ENCODE data around the gene MAP7.
"Not testable (repeated sequence)": the region's sequence is repeated elsewhere in the genome, so short reads cannot be mapped to it uniquely, and the experiment has no call there.

Gene MAP7

DNA sequence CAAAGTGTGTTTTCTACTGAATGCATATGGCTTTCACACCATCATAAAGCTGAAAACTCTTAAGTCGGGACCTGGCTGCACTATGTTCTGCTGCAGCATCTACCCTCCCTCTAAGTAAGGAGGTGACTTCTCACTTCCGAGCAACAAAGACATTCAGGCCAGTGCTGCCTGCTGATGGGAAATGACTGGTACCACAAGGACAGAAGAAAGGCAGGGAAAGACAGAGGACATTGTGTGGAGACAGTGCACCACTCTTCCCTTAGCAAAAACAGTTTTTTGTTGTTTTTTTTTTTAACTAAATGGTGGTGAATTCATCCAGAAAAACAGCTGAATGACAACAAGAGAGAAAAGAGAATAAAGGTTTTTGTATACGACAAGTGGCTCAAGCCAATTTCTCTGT, 81.5 kb downstream of the MAP7 start:
- DNase-seq (ENCODE audit: low read depth): no peak

DNA sequence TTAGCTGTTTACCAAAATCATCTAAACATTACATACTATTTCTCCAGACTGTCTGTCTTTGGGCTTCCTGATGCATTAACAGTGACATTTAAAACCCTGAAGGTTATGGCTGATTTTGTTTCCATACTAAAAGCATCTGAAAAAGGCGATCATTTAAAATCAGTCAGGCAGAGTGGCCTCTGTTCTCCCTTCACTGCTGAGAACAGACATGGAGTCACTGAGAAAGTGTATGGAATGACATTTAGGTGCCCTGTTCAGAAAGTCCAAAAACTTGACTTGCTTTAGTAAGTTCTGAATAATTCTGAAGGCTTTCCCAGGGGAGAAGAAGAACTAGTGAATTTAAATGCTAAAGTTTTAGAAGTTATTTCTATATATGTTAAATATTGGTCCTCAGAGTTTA, 83.0 kb downstream of the MAP7 start:
- no peak for DNase-seq (ENCODE audit: low read depth)

DNA sequence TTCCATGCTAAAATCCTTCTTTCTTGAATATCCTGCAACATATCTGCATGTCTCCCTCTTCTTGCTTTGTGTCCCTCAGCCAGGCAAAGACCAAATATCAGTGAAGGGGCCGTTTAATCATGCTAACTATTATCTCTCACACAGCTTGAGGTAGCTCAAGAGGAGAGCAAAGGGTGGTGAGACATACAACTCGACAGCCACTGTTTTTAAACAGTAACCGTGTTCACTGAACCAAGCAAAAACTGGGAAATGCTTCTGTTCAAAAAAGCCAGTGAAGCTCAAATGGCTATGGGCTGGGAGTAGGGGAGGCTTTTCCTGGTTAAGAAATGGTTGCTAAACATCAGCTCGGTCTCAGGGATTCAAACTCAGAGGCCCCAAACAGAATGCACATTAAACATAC, 83.4 kb downstream of the MAP7 start:
- no peak for DNase-seq (ENCODE audit: low read depth)

DNA sequence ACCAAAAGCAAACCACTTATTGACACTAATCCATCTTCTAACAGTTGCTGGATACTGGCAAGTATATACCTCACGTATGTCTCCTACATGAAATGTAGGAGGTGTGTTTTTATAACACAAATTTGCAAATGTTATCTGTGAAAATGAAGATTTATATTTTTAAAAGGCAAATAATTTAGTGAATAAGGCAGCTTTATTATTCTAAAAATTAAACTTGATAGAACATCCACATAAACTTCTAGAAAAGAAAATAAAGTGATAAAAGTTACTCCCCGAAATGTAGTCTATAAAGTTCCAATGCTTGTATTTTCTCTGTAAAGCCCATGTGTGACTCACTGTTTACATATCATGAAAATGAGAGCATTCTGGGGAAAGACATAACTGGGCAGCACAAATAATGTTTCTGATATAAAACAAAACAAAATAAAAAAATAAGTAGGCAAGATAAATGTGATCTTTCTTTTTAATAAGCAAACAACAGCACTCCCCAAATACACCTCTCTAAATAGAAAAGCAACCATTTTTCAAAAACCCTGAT, 84.4 kb downstream of the MAP7 start:
- DNase-seq (ENCODE audit: low read depth): no peak

DNA sequence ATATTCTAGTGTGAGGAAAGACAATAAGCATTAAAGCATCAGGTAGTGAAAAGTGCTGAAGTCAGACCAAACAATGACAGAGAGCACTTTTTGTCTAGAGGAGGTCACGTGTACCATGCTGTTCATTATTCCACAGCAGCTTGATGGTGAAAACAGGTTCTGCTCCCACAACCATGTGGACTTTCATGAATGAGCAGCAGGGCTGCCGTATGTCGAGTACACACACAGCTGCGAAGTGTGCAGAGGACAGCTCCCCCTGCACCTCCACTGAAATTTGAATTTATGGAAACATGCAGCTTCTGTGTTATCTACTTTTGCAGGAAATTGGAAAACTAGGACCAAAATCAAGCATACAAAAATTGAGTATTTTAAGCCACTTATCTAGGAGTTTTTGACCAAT, 85.3 kb downstream of the MAP7 start:
- no peak for DNase-seq (ENCODE audit: low read depth)

DNA sequence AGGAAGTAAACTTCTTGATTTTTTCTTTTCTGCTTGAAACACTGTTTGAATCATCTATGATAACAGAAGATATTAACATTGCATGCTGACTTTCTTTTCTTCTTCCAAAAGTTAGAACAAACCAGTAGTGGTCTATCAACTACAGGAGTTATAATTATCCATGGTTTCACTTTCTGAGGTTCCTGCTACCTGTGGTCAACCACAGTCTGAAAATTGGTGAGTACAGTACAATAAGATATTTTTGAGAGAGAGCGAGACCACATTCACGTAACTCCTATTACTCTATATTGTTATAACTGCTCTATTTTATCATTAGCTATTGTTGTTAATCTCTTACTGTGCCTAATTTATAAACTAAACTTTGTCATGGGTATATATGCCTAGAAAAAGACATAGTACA, 86.1 kb downstream of the MAP7 start:
- no peak for DNase-seq (ENCODE audit: low read depth)

DNA sequence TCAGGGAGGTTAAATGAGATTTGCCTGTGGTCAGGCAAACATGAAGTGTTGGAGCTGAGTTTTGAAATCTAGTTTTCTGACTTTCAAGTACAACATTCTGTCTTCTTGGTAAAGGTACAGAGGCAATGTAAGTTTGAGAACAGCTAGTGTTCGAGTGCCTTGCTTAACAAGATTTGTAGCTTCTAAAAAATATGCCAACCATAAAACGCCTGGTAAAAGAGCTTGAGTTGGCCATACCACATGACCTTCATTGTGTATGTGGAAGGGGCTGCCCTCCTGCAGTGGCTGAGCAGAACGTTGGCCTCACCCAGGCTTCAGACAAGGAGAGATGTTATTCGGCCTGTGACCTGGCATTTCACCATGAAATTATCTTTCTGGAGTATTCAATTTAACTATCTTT, 86.5 kb downstream of the MAP7 start:
- DNase-seq (ENCODE audit: low read depth): no peak

DNA sequence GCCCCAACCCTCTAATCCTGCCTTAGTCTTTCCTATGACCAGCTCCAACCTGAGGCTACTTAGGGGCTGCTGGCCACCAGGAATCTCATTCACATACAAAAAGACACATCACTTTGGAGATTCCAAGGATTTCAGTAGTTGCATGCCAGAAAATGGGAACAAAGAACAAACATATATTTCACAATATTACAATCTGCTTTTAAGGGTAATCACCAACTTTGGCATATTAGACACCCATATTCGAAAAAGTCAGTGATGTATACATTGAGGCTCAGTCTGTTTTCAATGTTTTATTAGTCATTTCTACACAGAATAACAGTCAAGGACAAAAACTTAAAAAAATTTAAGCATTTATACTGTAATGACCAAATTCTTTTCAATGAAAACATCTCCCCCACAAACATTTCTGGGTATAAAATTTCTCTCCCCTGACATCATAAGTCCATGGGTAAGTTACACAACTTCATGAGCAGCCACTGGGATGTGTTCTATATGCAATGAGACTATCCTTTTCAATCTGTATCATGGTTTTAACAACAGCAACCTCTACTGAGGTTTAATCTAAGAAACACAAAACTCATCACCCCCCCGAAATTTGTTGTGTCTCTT, 103.5 kb downstream of the MAP7 start:
- no peak for DNase-seq (ENCODE audit: low read depth)

DNA sequence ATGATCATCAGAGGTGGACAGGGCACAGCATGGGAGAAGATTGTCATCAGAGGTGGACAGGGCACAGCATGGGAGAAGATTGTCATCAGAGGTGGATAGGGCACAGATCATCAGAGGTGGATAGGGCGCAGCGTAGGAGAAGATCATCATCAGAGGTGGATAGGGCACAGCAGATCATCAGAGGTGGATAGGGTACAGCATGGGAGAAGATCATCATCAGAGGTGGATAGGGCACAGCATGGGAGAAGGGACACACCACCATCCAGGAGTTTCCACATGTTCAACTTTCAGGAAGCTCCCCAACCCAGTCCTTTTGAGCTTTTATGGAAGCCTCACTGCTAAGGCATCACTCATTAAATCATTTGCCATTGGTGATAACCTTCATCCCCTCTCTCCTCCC, 104.1 kb downstream of the MAP7 start:
- no peak for DNase-seq (ENCODE audit: low read depth)

DNA sequence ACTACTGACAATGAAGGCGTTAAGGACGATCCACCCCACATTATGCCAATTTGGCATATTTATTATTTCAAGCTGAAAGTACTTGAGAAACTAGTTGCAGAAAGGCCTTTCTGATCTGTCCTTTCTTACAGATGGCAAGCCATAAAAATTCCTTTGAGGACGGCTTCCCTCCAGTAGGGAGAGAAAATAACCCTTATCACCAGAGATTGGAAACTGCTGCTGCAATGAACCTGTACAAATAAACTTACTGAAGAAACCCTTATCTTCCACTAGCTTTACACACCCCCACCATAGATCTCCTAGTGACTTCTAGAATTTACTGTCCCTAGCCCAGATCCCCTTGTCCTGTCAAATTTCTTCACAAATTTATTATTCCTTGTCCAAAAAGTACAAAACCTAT, 105.2 kb downstream of the MAP7 start:
- DNase-seq (ENCODE audit: low read depth): no peak

DNA sequence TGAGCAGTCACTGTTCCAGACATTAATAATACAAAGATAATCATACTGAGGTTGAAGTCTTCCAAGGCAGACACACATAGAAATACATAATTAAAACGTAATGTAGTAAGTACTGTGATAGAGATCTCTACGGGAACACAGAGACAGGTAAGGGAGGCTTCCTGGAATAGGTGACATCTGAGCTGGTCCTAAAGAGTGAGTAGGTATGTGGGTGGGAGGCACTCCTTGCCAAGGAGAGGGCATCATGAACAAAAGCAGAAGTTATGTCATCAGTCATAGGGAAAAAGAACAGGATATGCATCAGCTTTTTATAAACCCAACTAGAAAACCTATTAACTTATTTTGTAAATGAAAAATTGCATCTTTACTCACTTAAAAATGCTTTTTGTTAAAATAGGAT, 110.0 kb downstream of the MAP7 start:
- DNase-seq (ENCODE audit: low read depth): no peak

DNA sequence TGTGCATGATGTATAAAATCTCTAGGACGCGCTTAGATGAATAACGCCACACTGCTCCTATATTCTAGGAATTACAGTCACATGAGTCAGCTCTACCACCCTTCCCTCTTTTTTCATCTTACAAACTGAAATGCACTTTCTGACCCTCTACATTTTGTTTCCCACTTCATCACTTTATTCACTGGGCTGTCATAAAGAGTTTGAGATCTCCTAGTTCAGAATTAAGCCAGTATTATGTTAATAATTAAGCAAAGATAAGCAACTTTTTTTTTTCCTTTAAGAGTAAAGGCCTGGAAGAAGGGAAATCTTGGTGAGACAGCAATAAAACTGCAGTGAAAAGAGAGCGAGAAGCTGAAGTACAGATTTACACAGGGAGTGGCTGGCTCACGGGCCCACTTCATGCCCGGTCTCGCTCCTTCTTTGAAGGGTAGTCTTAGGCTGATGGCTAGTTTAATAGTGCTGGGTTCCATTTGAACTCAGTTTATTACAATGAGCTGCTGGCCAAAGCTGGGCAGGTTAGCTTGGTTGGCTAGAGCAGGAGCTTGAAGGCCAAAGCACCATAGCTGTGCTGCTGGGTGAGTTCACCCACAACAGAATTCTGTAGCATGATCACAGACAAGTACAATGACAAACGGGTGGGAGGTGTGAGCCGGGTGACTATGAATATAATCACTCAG, 110.6 kb downstream of the MAP7 start:
- no peak for DNase-seq (ENCODE audit: low read depth)

DNA sequence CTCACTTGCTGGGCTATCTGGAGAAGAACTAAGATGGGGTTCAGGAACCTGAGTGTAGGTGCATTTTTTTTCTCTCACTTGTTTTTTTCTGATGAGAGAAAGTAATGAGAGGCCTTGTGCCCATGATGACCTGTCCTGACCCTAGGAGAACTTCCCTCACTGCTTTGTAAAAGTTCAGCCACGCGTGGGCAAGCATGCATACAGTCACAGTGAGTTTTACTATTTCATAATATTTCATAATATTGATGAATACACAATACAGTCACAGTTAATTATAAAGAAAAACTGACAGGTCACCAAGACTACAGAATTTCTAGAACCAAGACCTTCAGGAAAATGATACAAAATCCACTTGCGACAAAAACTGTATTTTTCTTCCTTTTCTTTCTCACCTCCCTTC, 111.8 kb downstream of the MAP7 start:
- DNase-seq (ENCODE audit: low read depth): no peak

DNA sequence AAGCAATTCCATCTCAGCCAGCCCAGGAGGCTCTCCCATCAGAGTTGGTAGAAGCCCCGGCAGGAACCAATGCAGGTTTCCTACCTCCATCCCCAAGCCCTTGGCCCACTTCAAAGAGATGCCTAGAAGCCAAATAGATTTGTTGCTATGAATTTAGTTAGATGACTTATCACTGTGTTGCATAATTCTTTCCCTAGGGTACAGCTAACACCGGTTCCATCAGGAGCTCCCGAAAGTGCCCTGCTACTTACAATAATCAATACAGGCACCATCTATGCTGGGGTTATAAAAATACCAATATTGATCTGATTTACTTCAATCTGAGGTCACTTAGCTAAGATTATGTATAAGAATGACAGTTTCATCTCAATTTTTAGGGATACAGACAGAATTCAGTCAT, 113.0 kb downstream of the MAP7 start:
- DNase-seq (ENCODE audit: low read depth): no peak

DNA sequence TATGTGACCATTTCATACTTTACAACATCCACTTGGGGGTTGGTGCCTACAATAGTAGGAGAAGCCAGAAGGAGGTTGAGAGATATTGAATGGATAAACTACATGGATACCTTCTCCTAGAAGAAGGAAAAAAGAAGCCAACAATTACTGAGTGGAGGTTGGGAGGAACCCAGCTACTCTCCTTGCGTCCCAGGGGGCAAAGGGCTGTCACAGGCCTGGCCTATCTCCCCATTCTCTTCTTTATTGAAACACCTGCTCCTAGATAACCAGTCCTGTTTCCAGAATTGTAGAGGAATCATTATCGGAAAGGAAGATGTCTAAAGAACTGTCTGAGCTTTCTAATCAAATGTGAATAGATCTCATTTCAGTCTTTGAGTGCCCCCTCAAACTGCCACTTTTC, 115.1 kb downstream of the MAP7 start:
- no peak for DNase-seq (ENCODE audit: low read depth)

DNA sequence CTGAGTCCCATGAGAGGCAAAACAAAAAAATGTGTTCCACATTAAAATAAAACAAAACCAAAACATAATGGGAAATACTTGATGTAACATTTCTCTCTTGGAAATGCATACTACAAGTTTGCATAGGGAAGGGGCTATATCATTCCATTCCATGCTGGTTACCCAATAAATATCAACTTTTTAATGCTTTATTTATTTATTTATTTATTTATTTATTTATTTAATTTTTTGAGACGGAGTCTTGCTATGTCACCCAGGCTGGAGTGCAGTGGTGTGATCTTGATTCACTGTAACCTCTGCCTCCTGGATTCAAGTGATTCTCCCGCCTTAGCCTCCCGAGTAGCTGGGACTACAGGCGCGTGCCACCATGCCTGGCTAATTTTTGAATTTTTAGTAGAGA, 118.9 kb downstream of the MAP7 start:
- DNase-seq (ENCODE audit: low read depth): not testable (repeated sequence)

DNA sequence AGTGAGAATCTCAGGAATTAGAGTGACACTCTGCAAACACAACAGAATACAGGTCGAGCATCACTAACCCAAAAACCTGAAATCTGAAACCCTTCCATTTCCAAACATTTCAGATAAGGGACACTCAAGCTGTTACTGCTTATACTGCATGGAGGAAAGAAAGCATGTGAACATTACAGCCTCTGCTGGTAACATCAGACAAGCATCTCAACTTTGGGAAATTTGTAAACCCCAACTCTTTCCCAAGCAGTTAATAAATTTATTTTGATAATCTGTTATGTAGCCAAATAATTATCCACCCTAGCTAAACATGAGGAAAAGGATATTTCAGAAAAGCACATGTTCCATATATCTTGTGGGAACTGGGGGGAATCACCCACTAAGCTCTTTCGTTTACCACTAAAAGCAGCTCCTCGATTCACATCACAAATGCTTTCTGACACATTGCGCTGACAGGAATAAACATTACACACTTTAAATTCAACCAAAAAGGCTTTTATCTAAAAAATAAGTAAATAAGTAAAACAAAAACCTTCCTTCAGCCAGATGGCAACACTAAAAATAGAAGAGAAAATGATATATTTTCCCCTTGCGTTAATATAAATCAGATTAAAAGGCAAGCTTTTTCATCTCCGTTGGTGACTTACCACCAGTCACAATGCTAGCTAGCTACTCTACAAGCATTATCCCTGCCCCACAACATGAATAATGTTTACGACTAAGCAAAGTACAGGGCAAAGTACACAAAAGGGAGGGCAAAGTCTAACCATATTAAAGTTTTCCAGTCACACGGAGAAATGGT, 120.8 kb downstream of the MAP7 start:
- DNase-seq (ENCODE audit: low read depth): no peak

DNA sequence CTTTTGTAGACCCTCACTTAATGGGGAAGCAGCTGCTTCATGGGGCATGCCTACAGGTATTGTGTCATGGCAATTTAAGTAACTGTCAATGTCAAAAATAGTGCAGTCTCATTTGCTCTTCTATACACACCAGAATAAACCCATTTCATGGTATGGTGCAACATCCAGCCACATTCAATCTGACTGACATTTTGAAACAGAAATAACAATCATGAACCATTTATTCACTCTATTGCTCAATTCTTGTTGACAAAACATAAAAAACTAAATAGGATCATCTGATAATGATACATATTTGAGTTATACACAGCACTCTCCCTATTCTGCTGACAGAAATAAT, 122.9 kb downstream of the MAP7 start:
- no peak for DNase-seq (ENCODE audit: low read depth)

DNA sequence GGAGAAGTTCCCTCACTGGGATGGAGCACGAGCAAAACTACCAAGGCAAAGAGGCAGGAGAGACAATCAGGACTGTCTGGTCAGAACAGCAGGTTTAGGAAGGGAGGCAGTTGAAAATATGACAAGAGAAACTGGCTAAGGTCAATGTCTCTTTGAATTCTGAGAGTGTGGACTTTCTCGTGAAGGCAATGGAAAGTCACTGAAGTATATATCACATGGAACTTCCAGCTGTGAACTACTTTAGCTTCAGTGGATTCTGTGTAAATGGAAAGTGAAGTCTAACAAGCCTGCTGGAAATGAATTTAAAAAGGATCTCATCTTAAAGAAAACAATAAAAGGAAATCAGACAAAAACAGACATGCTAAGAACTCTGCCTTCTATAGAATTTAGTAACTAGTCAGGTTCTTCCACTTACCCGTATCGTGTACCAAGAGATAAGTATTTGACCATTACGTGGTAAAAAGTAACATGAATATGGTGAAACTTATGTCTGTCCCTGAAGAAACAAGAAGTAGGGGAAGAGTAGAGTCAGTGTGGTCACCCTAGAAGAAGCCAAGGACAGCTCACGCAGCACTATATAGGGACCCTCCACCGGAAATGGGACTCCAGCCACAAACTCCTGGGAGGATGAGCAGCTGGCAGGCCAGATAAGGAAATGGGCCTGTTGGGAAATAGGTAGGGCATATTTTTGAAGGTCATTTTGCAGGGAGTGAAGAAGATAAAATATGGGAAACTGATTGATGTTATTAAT, 123.4 kb downstream of the MAP7 start:
- DNase-seq (ENCODE audit: low read depth): no peak

DNA sequence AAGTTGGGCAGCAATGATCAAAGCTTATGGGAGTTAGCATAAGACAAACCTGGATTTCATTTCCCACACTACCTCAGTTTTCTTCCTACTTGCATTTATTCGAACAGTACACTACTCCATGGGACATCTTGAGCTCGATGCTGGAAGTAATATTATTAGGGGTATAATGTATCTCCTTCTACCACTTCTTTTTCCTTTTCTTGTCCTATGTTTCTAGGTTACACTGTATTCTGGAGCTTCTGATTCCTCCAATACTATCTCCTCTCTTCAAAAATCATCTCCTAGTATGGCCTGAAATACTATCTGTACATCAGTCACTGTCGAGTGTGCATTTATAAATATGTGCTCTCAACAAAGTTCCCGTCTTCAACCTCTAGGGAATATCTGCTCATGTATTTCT, 124.4 kb downstream of the MAP7 start:
- DNase-seq (ENCODE audit: low read depth): no peak

DNA sequence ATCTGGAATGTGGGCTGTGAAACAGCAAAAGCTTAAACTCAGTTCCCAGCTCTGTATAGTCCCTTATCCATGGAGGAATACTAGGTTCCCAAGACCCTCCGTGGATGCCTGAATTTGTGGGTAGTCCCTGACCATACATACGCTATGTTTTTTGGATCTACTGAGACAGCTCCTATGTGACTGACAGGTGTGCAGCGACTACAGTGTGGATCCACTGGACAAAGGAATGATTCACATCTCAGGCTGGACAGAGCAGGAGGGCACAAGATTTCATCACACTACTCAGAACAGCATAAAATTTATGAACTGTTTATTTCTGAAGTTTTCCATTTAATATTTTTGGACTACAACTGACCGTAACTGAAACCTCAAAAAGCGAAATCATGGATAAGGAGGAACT, 125.3 kb downstream of the MAP7 start:
- no peak for DNase-seq (ENCODE audit: low read depth)

DNA sequence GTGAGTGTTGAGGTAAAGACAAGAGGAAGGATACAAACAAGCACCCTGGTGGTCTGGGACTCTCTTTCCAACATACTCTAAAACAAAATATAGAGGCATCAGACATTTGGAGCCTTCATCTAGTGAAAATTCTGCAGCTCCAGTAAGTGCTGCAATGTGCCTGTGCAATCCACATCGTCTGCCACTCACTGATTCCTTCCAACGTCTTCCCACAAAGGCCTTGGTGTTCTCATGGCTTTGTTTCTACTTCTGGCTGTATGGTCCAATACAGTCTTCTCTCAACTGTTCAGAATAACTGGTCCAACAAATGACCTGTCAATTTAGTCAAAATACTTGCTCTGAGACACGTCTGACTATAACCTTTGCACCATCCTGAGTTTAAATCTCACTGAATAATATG, 125.8 kb downstream of the MAP7 start:
- DNase-seq (ENCODE audit: low read depth): no peak

Measured in stimulated activated CD4-positive, alpha-beta T cell treated with anti-CD3 and anti-CD28 coated beads, Interleukin-2, amount 100 ng/mL, for 4 hours (primary cell).